Activated CD8-positive, alpha-beta memory T cell treated with anti-CD3 and anti-CD28 coated beads, Interleukin-2, amount 50 U/mL, for 4 hours (primary cell): ENCODE measurements around the gene C11orf42.
"Not testable (repeated sequence)": the region's sequence is repeated elsewhere in the genome, so short reads cannot be mapped to it uniquely, and the experiment has no call there.

Experiments
- DNase-seq: peaks from one replicate; pipeline ENCODE4 v3.0.0-alpha.2; 2020

The C11orf42 gene

GRCh38 chr11:6224421-6224820 lies 19.1 kb downstream of the C11orf42 start:
- DNase-seq = no peak

DNA sequence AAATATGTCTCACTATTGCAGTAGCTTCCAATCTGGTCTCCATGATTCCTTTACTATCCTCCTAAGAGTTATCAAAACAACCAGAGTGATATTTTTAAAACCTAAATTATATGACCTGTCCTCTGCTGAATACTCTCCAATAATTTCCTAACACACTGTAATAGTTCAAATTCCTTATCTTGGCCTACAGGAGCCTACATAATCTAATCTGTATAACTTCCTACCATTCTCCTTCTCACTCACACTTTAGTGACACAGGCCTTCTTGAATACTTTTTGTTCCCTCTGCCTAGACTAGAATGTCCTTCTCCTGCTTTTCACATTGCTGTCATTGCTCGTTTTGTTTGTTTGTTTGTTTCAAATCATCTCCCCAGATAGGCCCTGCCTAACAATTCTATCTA lies 19.7 kb downstream of the C11orf42 start:
- no peak for DNase-seq

- no peak for DNase-seq
Measured at GRCh38 chr11:6225896-6226295, 20.5 kb downstream of the C11orf42 start.

GRCh38 chr11:6228520-6228919 lies 23.2 kb downstream of the C11orf42 start:
- DNase-seq = no peak

GRCh38 chr11:6229911-6230310 lies 24.6 kb downstream of the C11orf42 start:
- DNase-seq = no peak

- DNase-seq = no peak
Measured at GRCh38 chr11:6232899-6233298, 27.5 kb downstream of the C11orf42 start.

- no peak for DNase-seq
Measured at GRCh38 chr11:6233984-6234386, 28.6 kb downstream of the C11orf42 start.

DNA sequence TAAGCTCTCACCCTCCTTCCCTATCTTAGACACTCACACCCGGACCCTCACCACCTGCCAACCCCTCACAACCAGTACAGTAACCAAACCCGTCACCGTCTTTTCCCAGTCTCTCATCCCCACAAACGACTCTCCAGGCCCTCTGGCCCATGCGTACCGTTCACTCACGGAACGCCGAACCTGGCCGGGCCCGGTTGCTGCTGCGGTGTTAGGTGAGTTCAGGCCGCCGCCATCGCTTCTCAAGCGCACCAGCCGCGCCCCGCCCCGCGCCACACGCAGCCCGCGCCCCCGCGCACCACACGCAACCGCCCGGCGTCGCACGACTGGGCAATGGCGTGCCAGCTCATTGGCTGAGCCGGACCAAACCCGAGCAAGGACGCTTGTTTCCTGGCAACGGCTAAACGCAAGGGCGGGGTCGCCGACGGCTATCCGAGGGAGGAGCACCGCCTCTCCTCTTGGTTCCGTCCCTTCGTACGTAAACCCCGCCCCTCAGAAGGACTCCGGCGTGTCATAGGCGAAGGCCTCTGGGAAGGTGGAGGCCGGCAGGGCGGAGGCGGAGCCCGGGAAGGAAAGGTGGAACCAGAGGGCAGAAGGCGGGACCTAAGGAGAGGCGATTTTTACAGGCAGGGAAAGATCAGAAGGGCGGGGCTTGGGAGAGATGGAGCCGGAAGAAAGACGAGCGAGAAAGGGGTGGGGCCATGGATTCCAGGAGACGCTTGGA lies 29.2 kb downstream of the C11orf42 start, which contains the start of gene FHIP1B:
FHIP1B (minus strand) TSS at position 250 of the 721 bp plus-strand sequence. CDS start 10,120 bp downstream, outside the sequence.
- DNase-seq = peak; percentile 99

DNA sequence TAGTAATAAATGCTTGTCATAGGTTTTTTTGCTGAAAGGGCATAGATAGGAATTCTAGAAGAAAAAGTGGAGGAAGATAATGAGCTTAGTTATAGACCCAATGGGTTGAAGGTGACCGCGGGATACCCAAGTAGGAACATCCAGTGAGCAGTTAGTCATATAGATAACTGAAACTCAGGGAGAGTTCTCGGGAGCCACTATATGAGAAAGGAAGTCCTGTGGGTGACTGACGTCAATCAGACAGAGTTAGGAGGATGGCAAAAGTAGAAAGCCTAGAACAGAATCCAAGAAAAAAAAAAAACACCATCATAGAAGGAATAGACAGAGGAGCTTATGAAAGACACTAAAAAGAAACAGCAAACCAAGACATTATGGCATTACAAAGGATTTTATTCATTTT lies 31.9 kb downstream of the C11orf42 start:
- DNase-seq = no peak

GRCh38 chr11:6237761-6238302 lies 32.5 kb downstream of the C11orf42 start:
- DNase-seq = no peak

DNA sequence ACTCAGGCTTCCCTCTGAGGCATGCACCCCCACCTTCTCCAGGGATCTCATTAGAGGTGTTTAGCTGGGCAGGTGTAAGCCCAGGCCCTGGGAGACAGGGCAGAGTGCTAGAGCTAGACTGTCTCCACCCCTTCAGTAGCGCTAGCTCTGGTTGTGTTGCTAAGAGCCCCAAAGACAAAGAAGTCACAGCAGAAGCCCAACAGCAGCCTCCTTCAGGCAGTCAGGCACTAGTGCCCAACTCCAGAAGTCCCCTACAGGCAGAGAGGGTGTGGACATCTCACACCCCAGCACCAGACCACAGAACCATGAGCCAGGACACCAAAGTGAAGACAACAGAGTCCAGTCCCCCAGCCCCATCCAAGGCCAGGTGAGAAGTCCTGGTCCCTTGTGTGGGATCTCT lies 33.5 kb downstream of the C11orf42 start, which contains the start of gene CNGA4:
CNGA4 (plus strand) TSS at position 188 of the 400 bp plus-strand sequence; CDS start at position 306, 118 bp downstream.
- DNase-seq = no peak

GRCh38 chr11:6240139-6240538 lies 34.8 kb downstream of the C11orf42 start:
- no peak for DNase-seq

GRCh38 chr11:6240781-6241180 lies 35.4 kb downstream of the C11orf42 start:
- no peak for DNase-seq

DNA sequence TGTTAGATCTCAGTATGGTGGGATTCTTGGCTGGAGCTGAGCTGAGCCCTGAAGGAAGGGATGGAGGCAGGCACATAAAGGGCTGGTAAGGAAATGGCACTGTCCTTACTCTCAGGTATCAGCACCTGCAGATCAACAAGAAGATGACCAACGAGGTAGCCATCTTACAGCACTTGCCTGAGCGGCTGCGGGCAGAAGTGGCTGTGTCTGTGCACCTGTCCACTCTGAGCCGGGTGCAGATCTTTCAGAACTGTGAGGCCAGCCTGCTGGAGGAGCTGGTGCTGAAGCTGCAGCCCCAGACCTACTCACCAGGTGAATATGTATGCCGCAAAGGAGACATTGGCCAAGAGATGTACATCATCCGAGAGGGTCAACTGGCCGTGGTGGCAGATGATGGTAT lies 36.0 kb downstream of the C11orf42 start:
- DNase-seq = no peak

GRCh38 chr11:6245536-6245935 lies 40.2 kb downstream of the C11orf42 start:
- DNase-seq = no peak

DNA sequence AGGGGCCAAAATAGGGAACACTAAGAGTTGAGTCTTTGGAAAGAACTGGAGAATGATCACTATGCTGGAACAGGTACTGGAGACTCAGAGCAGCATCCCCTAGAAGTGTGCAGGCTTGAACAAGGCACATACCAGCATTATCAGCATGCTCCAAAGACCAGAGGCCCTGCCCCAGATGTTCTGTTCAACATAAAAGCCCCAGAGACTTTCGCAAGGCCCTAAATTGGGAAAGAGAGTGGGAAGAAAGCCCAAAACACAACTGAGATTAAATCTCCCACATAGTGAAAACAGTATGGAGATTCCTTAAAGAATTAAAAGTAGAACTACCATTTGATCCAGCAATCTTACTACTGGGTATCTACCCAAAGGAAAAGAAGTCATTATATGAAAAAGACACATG lies 42.9 kb downstream of the C11orf42 start:
- DNase-seq = no peak

DNA sequence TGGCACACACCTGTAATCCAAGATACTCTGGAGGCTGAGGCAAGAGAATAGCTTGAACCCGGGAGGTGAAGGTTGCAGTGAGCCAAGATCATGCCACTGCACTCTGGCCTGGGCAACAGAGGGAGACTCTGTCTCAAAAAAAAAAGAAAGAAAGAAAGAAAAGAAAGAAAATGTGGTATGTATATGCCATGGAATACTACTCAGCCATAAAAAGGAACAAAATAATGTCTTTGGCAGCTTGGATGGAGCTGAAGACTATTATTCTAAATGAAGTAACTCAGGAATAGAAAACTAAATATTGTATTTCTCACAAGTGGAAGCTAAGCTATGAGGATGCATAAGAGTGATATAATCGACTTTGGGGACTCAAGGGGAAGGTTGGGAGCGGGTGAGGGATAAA lies 43.5 kb downstream of the C11orf42 start:
- DNase-seq = not testable (repeated sequence)

GRCh38 chr11:6249770-6250555 lies 44.6 kb downstream of the C11orf42 start:
- DNase-seq = no peak

- DNase-seq = peak; percentile 46
Measured at GRCh38 chr11:6251120-6251733, 45.9 kb downstream of the C11orf42 start.

- no peak for DNase-seq
Measured at GRCh38 chr11:6251990-6252473, 46.7 kb downstream of the C11orf42 start.

DNA sequence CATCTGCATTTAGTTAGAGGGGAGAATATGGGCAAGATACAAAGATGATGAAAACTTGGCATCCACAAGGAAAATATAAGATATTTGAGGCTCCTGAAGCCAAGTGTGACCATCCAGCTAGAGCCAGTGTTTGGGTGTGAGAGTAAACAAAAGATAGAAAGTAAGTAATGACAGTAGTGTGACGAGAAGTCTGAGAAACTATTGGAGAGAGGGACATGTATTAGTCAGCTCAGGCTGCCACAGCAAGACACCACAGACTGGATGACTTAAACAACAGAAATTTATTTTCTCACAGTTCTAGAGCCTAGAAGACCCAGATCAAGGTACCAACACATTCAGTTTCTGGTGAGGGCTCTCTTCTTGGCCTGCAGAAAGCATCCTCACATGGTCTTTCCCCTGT lies 47.8 kb downstream of the C11orf42 start:
- DNase-seq = no peak

DNA sequence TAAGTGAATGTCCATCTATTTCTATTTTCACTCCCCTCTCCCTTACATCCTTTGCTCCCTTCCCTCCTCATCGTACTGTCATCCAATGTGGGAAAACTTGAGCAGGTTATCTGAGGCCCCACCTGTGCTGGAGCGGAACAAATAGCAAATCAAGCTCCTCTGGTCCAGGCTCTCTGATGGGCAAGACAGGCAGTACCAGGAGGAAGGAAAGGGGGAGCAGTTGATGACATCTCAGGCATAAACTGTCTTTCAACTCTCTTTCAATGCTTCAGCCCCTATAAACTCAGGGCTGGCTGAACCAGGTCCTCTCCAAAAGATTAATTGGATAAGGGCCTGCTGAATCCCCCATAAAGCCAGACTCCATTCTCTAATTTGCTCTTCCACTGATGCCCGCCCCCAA lies 52.8 kb downstream of the C11orf42 start:
- DNase-seq = no peak

GRCh38 chr11:6258571-6259081 lies 53.3 kb downstream of the C11orf42 start:
- no peak for DNase-seq
